PC-3 (cell line): Measurements from ENCODE around the gene ZNF334.

Experiments
- EZH2 ChIP-seq: fragments of 300-600 bp; sonication (generic); IDR thresholded peaks from one replicate; pipeline ENCODE4 v1.6.1; 2017; ENCODE audit warnings: antibody characterized with exemption, mild to moderate bottlenecking, low read length; ENCODE audit not compliant: unreplicated experiment
- EZH2phosphoT487 ChIP-seq: fragments of 300-600 bp; sonication (generic); IDR thresholded peaks from 2 replicates; pipeline ENCODE4 v1.6.1; 2018; ENCODE audit warnings: mild to moderate bottlenecking, antibody characterized with exemption, low read length, borderline replicate concordance
- TF ChIP-seq, protein P1 (sequence below): fragments of 300-600 bp; sonication (generic); conservative IDR thresholded peaks from 2 replicates; pipeline ENCODE4 v1.5.1; 2017; ENCODE audit warnings: antibody characterized with exemption, low read depth, mild to moderate bottlenecking, low read length

DNA sequence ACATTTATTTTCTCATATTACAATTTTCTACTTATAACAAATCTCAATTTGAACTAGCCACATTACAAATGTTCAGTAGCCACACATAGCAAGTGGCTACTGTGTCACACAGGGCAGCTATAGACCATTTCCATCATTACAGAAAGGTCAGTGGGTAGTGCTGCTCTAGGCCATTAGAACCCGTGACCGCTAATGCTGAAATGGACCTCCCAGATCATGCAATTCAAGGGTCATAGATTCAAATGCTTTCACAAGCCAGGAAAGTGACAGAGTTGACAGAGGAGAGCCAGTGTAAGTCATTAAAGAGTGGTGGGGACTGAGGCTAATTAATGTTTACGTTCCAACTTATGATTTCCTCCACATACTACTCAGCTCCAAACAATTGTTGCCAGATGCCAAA lies 40.6 kb upstream of the ZNF334 start:
- TF ChIP-seq, protein P1, sequence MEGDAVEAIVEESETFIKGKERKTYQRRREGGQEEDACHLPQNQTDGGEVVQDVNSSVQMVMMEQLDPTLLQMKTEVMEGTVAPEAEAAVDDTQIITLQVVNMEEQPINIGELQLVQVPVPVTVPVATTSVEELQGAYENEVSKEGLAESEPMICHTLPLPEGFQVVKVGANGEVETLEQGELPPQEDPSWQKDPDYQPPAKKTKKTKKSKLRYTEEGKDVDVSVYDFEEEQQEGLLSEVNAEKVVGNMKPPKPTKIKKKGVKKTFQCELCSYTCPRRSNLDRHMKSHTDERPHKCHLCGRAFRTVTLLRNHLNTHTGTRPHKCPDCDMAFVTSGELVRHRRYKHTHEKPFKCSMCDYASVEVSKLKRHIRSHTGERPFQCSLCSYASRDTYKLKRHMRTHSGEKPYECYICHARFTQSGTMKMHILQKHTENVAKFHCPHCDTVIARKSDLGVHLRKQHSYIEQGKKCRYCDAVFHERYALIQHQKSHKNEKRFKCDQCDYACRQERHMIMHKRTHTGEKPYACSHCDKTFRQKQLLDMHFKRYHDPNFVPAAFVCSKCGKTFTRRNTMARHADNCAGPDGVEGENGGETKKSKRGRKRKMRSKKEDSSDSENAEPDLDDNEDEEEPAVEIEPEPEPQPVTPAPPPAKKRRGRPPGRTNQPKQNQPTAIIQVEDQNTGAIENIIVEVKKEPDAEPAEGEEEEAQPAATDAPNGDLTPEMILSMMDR: no peak
- no peak for TF ChIP-seq EZH2
- no peak for TF ChIP-seq EZH2phosphoT487
